Putamen (tissue), 1 donor: ENCODE data around the gene PCYT1A.
"Not testable (repeated sequence)": the region's sequence is repeated elsewhere in the genome, so short reads cannot be mapped to it uniquely, and the experiment has no call there.

Source experiments
- DNase-seq: peaks from one replicate; pipeline ENCODE4 v3.0.0-alpha.2; 2016; ENCODE audit warnings: low spot score

The PCYT1A gene

GRCh38 chr3:196214783-196215441, 72.6 kb downstream of the PCYT1A start:
- DNase-seq, result no peak

- DNase-seq, result no peak
Observed at GRCh38 chr3:196210673-196211556, 76.6 kb downstream of the PCYT1A start, which contains the start of gene ZDHHC19. TSS of gene ZDHHC19 (minus strand) at chr3:196211400. CDS start at chr3:196211315, 85 bp downstream.

GRCh38 chr3:196209944-196210672, 77.4 kb downstream of the PCYT1A start:
- DNase-seq, result not testable (repeated sequence)

- no peak for DNase-seq
Observed at GRCh38 chr3:196208942-196209695, 78.4 kb downstream of the PCYT1A start.

GRCh38 chr3:196207833-196208607, 79.5 kb downstream of the PCYT1A start:
- no peak for DNase-seq

- no peak for DNase-seq
Observed at GRCh38 chr3:196207159-196207832, 80.2 kb downstream of the PCYT1A start.

GRCh38 chr3:196205442-196206205, 81.9 kb downstream of the PCYT1A start:
- not testable (repeated sequence) for DNase-seq

- DNase-seq, result no peak
Observed at GRCh38 chr3:196203846-196204245, 83.7 kb downstream of the PCYT1A start.

GRCh38 chr3:196202516-196202970, 85.0 kb downstream of the PCYT1A start:
- no peak for DNase-seq

- no peak for DNase-seq
Observed at GRCh38 chr3:196198771-196199753, 88.5 kb downstream of the PCYT1A start.

- DNase-seq, result no peak
Observed at GRCh38 chr3:196198081-196198675, 89.3 kb downstream of the PCYT1A start.

- no peak for DNase-seq
Observed at GRCh38 chr3:196197524-196197923, 90.0 kb downstream of the PCYT1A start.

- DNase-seq, result no peak
Observed at GRCh38 chr3:196195664-196196265, 91.8 kb downstream of the PCYT1A start.

GRCh38 chr3:196194542-196194915, 93.0 kb downstream of the PCYT1A start:
- no peak for DNase-seq

- no peak for DNase-seq
Observed at GRCh38 chr3:196193736-196194541, 93.6 kb downstream of the PCYT1A start.

- DNase-seq, result no peak
Observed at GRCh38 chr3:196193133-196193735, 94.3 kb downstream of the PCYT1A start.
